H1 (cell line): Measurements from ENCODE around the gene SPTSSA. TPM values are rescaled to one million over a fixed set of nuclear protein-coding genes. Genes with fewer than 3 reads are reported as not detected.

Source experiments
- CTCF ChIA-PET: fragments of 300-600 bp; sonication (Branson Sonifier 250); formaldehyde crosslinking; loops from one replicate; lab custom pipeline; 2021; ENCODE audit not compliant: partially characterized antibody; lab: Charles Lee
- POLR2A ChIA-PET: fragments of 300-600 bp; sonication (Branson Sonifier 250); formaldehyde crosslinking; loops from one replicate; lab custom pipeline; 2021; ENCODE audit warnings: inconsistent platforms; ENCODE audit not compliant: partially characterized antibody; lab: Charles Lee
- DNase-seq, 2 experiments: peaks; one replicate each; pipeline versions ENCODE4 v3.0.0 to v3.0.0-alpha.2; 2010 to 2022; ENCODE audit warnings: low spot score in 2 of 2, low read depth in 1 of 2, mixed read lengths in 1 of 2
- FAIRE-seq: peaks from 2 replicates; lab custom pipeline; 2011; peaks lifted over from hg19 to GRCh38; lab: Jason Lieb, UNC
- H2AFZ ChIP-seq: 2 replicates; pipeline ENCODE4 v1.8.1; 2012; ENCODE audit warnings: low read length, inconsistent platforms
- H2AK5ac ChIP-seq: 2 replicates; pipeline ENCODE4 v1.6.1; 2013; ENCODE audit warnings: low read depth, low read length
- H2BK120ac ChIP-seq: replicated peaks from 2 replicates; pipeline ENCODE3; 2013; ENCODE audit warnings: low read depth, low read length, inconsistent platforms
- H2BK12ac ChIP-seq: 2 replicates; pipeline ENCODE4 v1.6.1; 2013; ENCODE audit warnings: low read depth, low read length
- H2BK15ac ChIP-seq: 2 replicates; pipeline ENCODE4 v1.6.1; 2013; ENCODE audit warnings: low read length
- H2BK20ac ChIP-seq: 2 replicates; pipeline ENCODE4 v1.6.1; 2013; ENCODE audit warnings: low read length
- H2BK5ac ChIP-seq: 2 replicates; pipeline ENCODE4 v1.6.1; 2013; ENCODE audit warnings: low read depth, low read length
- H3K14ac ChIP-seq: 2 replicates; pipeline ENCODE4 v1.6.1; 2013; ENCODE audit warnings: inconsistent platforms; ENCODE audit not compliant: insufficient read length
- H3K18ac ChIP-seq: 2 replicates; pipeline ENCODE4 v1.6.1; 2013; ENCODE audit warnings: low read length; ENCODE audit errors: extremely low read depth
- H3K23ac ChIP-seq: 2 replicates; pipeline ENCODE4 v1.6.1; 2013; ENCODE audit warnings: inconsistent platforms; ENCODE audit not compliant: insufficient read length
- H3K23me2 ChIP-seq: 2 replicates; pipeline ENCODE4 v1.6.1; 2013; ENCODE audit warnings: low read depth, low read length
- H3K27ac ChIP-seq: 2 replicates; pipeline ENCODE4 v1.6.1; 2011; ENCODE audit warnings: low read depth, low read length, inconsistent platforms
- H3K27me3 ChIP-seq, 4 experiments: replicated peaks in 1 of 4; 1 replicate in 1 of 4; 2 replicates in 3 of 4; pipeline versions ENCODE4 v1.6.1 to v1.8.1; 2011 to 2013; ENCODE audit warnings: low read length in 3 of 4, mild to moderate bottlenecking in 3 of 4, inconsistent platforms in 2 of 4, mixed read lengths in 2 of 4, moderate library complexity in 1 of 4; ENCODE audit not compliant: control insufficient read depth in 3 of 4, insufficient read depth in 3 of 4; ENCODE audit errors: extremely low read depth in 1 of 4
- H3K36me3 ChIP-seq, 4 experiments: 2 replicates each; pipeline versions ENCODE4 v1.6.1 to v1.8.1; 2011 to 2013; ENCODE audit warnings: mild to moderate bottlenecking in 4 of 4, low read length in 3 of 4, moderate library complexity in 2 of 4, control low read depth in 1 of 4, inconsistent platforms in 1 of 4; ENCODE audit not compliant: insufficient read depth in 4 of 4, control insufficient read depth in 2 of 4
- H3K4ac ChIP-seq: replicated peaks from 2 replicates; pipeline ENCODE3; 2013; ENCODE audit warnings: low read length, low read depth, mixed read lengths, inconsistent platforms; ENCODE audit not compliant: insufficient read length
- H3K4me1 ChIP-seq, 4 experiments: replicated peaks in 1 of 4; 1 replicate in 1 of 4; 2 replicates in 3 of 4; pipeline versions ENCODE4 v1.6.1 to v1.8.1; 2011 to 2013; ENCODE audit warnings: low read length in 3 of 4, inconsistent platforms in 2 of 4, mixed read lengths in 1 of 4; ENCODE audit not compliant: insufficient read depth in 4 of 4, control insufficient read depth in 3 of 4
- H3K4me2 ChIP-seq, 2 experiments: 2 replicates each; pipeline versions ENCODE4 v1.6.1 to v1.8.1; 2011 to 2013; ENCODE audit warnings: low read depth in 2 of 2, low read length in 2 of 2, control low read depth in 1 of 2, inconsistent platforms in 1 of 2, mild to moderate bottlenecking in 1 of 2; ENCODE audit not compliant: insufficient read depth in 1 of 2
- H3K4me3 ChIP-seq, 4 experiments: fragments of 200-600, 300-600 bp in 1 of 4; sonication (generic), shearing (Covaris generic), sonication (Bioruptor Twin) in 1 of 4; 2 replicates each; pipeline versions ENCODE4 v1.5.1 to v1.8.1; 2011 to 2016; ENCODE audit warnings: low read length in 4 of 4, low read depth in 3 of 4, control low read depth in 2 of 4, inconsistent platforms in 2 of 4, mild to moderate bottlenecking in 2 of 4, mixed read lengths in 1 of 4, moderate library complexity in 1 of 4; ENCODE audit not compliant: insufficient read depth in 2 of 4; ENCODE audit errors: extremely low read depth in 1 of 4
- H3K56ac ChIP-seq: replicated peaks from 2 replicates; pipeline ENCODE3; 2013; ENCODE audit warnings: low read depth, mild to moderate bottlenecking, mixed read lengths, low read length, inconsistent platforms; ENCODE audit not compliant: insufficient read length
- H3K79me1 ChIP-seq: 2 replicates; pipeline ENCODE4 v1.6.1; 2013; ENCODE audit warnings: low read depth, low read length, control low read depth
- H3K79me2 ChIP-seq, 2 experiments: 2 replicates each; pipeline versions ENCODE4 v1.6.1 to v1.8.1; 2012 to 2013; ENCODE audit warnings: low read length in 2 of 2, mild to moderate bottlenecking in 2 of 2, inconsistent platforms in 1 of 2; ENCODE audit not compliant: insufficient read depth in 2 of 2, control insufficient read depth in 1 of 2
- H3K9ac ChIP-seq, 4 experiments: replicated peaks in 1 of 4; 1 replicate in 1 of 4; 2 replicates in 3 of 4; pipeline versions ENCODE4 v1.6.1 to v1.8.1; 2011 to 2013; ENCODE audit warnings: low read depth in 3 of 4, low read length in 3 of 4, control low read depth in 2 of 4, mild to moderate bottlenecking in 2 of 4, moderate library complexity in 2 of 4, inconsistent platforms in 1 of 4; ENCODE audit errors: extremely low read depth in 1 of 4
- H3K9me3 ChIP-seq, 2 experiments: 2 replicates each; pipeline versions ENCODE4 v1.6.1 to v1.8.1; 2012 to 2013; ENCODE audit warnings: mild to moderate bottlenecking in 2 of 2, moderate library complexity in 2 of 2, control low read depth in 1 of 2, inconsistent platforms in 1 of 2, low read depth in 1 of 2, low read length in 1 of 2, mixed read lengths in 1 of 2; ENCODE audit not compliant: insufficient read depth in 2 of 2
- H4K20me1 ChIP-seq, 2 experiments: replicated peaks in 1 of 2; 2 replicates each; pipeline versions ENCODE3 to v1.8.1; 2011 to 2013; ENCODE audit warnings: inconsistent platforms in 2 of 2, low read length in 2 of 2, mild to moderate bottlenecking in 1 of 2; ENCODE audit not compliant: insufficient read depth in 2 of 2, control insufficient read depth in 1 of 2
- H4K5ac ChIP-seq: 2 replicates; pipeline ENCODE4 v1.6.1; 2013; ENCODE audit warnings: low read length, low read depth, mixed read lengths, inconsistent platforms; ENCODE audit not compliant: insufficient read length
- H4K8ac ChIP-seq: 2 replicates; pipeline ENCODE4 v1.8.0; 2013; ENCODE audit warnings: mild to moderate bottlenecking, moderate library complexity, low read length, inconsistent platforms; ENCODE audit not compliant: insufficient read depth; ENCODE audit errors: extremely low read depth
- H4K91ac ChIP-seq: replicated peaks from 2 replicates; pipeline ENCODE3; 2013; ENCODE audit warnings: low read length, mixed read lengths, inconsistent platforms; ENCODE audit not compliant: insufficient read length
- BACH1 ChIP-seq: IDR thresholded peaks from 2 replicates; pipeline ENCODE4 v1.6.1; 2012; ENCODE audit warnings: low read length, improper control_type of control experiment
- CTBP2 ChIP-seq: IDR thresholded peaks from 2 replicates; pipeline ENCODE4 v1.7.0; 2011; ENCODE audit warnings: borderline replicate concordance, mild to moderate bottlenecking, moderate library complexity, mixed read lengths, low read length; ENCODE audit not compliant: insufficient read depth, insufficient read length
- HDAC2 ChIP-seq, 2 experiments: fragments of 300-600 bp in 1 of 2; sonication (generic) in 1 of 2; IDR thresholded peaks; 2 replicates each; pipeline ENCODE4 v1.6.1; 2011 to 2012; ENCODE audit warnings: low read depth in 2 of 2, low read length in 2 of 2, mild to moderate bottlenecking in 2 of 2, moderate library complexity in 2 of 2, borderline replicate concordance in 1 of 2, inconsistent platforms in 1 of 2
- HDAC6 ChIP-seq: IDR thresholded peaks from one replicate; pipeline ENCODE4 v1.7.1; 2012; ENCODE audit warnings: low read depth, mild to moderate bottlenecking, inconsistent platforms, low read length, moderate library complexity
- PHF8 ChIP-seq: fragments of 200-600 bp; sonication (generic); conservative IDR thresholded peaks from 2 replicates; pipeline ENCODE4 v1.7.1; 2012; ENCODE audit warnings: low read depth, mild to moderate bottlenecking, inconsistent platforms, low read length, moderate library complexity
- RNF2 ChIP-seq: fragments of 200-900, 300-1000 bp; sonication (generic); IDR thresholded peaks from 2 replicates; pipeline ENCODE4 v1.7.1; 2016; ENCODE audit warnings: borderline replicate concordance, low read depth, mild to moderate bottlenecking, antibody characterized with exemption, low read length; ENCODE audit not compliant: poor library complexity, severe bottlenecking; ENCODE audit errors: missing control alignments
- SIX5 ChIP-seq: IDR thresholded peaks from 2 replicates; pipeline ENCODE4 v1.6.1; 2011; ENCODE audit warnings: mild to moderate bottlenecking, low read depth, low read length
- SP2 ChIP-seq: IDR thresholded peaks from 2 replicates; pipeline ENCODE4 v1.6.1; 2012; ENCODE audit warnings: mild to moderate bottlenecking, low read length, inconsistent platforms
- SP4 ChIP-seq: IDR thresholded peaks from 2 replicates; pipeline ENCODE4 v1.6.1; 2012; ENCODE audit warnings: low read length, inconsistent platforms
- TCF12 ChIP-seq: IDR thresholded peaks from 2 replicates; pipeline ENCODE4 v1.6.1; 2011; ENCODE audit warnings: low read depth, mild to moderate bottlenecking, low read length
- WGBS, 2 experiments: shearing (Covaris generic) in 1 of 2; methylation state at CpG; one replicate each; pipeline versions ENCODE4 v1.1.6 to v1.1.7; 2013 to 2015; ENCODE audit warnings: low lambda C conversion rate in 2 of 2, mixed read lengths in 2 of 2, inconsistent platforms in 1 of 2, low coverage in 1 of 2, missing lambda C conversion rate in 1 of 2; ENCODE audit not compliant: insufficient replicate concordance in 2 of 2, insufficient coverage in 1 of 2, insufficient read length in 1 of 2; ENCODE audit errors: extremely low coverage in 1 of 2, missing lambda C conversion rate in 1 of 2; 5-methylcytosine and 5-hydroxymethylcytosine counted together
- polyA plus RNA-seq, 7 experiments: library from polyadenylated mRNA; depleted of rRNA in 3 of 7; stranded (reverse) in 5 of 7; unstranded in 2 of 7; fragments of >200 nt in 5 of 7; fragments of 200-250 nt in 2 of 7; gene quantifications; 1 replicate in 5 of 7; 2 replicates in 1 of 7; 4 replicates in 1 of 7; pipeline versions ENCODE4 v1.2.1 to v1.2.3, GENCODE V29; 2011 to 2013; ENCODE audit warnings: missing spikeins in 2 of 7, mixed read lengths in 2 of 7
- total RNA-seq: library from RNA; stranded (reverse); fragmentation: NEBNext Ultra II Directional; extraction: Animal tissue kit (Norgen Biotek cat#: 25700); gene quantifications from 2 replicates; pipeline ENCODE4 v1.2.1, GENCODE V29; 2021

The SPTSSA gene
- total and polyA plus RNA-seq, 2 of the 8 experiments (the other 6 are each of a cell fraction or from before 2014, with no cell fraction given), result 24.9 to 28.5 TPM

GRCh38 chr14:34484726-34485125 is 22.7 kb upstream of the SPTSSA start:
- Histone ChIP-seq H2AFZ (no peak overlapping the region), H2BK5ac (no peak overlapping the region), H3K4ac (no peak overlapping the region), H4K8ac (no peak overlapping the region), H3K18ac (no peak overlapping the region), H3K36me3 (no peaks in the 10 kb centered on the region), H2BK20ac (no peak overlapping the region), H3K56ac (no peak overlapping the region), H3K79me1 (no peaks in the 10 kb centered on the region), H3K14ac (no peak overlapping the region), H3K9ac (no peak overlapping the region), H3K79me2 (no peaks in the 10 kb centered on the region), H2BK12ac (no peak overlapping the region), H3K4me3 (no peak overlapping the region), H3K9me3 (no peaks in the 10 kb centered on the region), H4K20me1 (no peaks in the 10 kb centered on the region), H3K27ac (no peak overlapping the region), H2BK120ac (no peak overlapping the region), H3K27me3 (no peaks in the 10 kb centered on the region), H3K23ac (no peak overlapping the region), H2BK15ac (no peak overlapping the region), H2AK5ac (no peak overlapping the region), H3K4me2 (no peak overlapping the region), H3K23me2 (no peaks in the 10 kb centered on the region; the same call in 1 of the 2 replicates), H4K5ac (no peak overlapping the region), H4K91ac (no peak overlapping the region), H3K4me1 (peaks cover 0 to 4% (median 2%) of the 10 kb centered on the region in 4 experiments; a peak in 2 of 7 replicates)
- CTCF ChIA-PET, result interaction anchor here (0.8 to 2.6 kb wide), 4 partner anchors 10 to 526 kb away, joined by 3 to 8 read pairs (median 4); no protein-coding TSS in a partner anchor
- FAIRE-seq (no peak), DNase-seq (no peak)
- POLR2A ChIA-PET, result no interaction called here
- 96% methylated on average over 1 of the region's 1 CpG; no CpG with 5 or more reads in 1 of the 2 experiments for WGBS, 2 experiments
- TF ChIP-seq CTBP2, result no peak
- no peak for TF ChIP-seq SP2
- TF ChIP-seq TCF12, result no peak
- no peak for TF ChIP-seq SIX5
- TF ChIP-seq HDAC2 (IDR thresholded peaks at IDR 0.05; ENCODE audit: borderline replicate concordance in 1 of 2, low read depth in 2 of 2, low read length in 2 of 2), result no peak
- no peak for TF ChIP-seq BACH1
- TF ChIP-seq HDAC6, result no peak
- no peak for TF ChIP-seq SP4
- TF ChIP-seq PHF8, result no peak
- TF ChIP-seq RNF2, result no peak
